ENCODE data around the gene MAOA.

- TF ChIP-seq POLR2A (IDR thresholded peaks at IDR 0.05): no peak
- no peak for TF ChIP-seq CTCF (IDR thresholded peaks at IDR 0.05 in 8 of 11, conservative IDR thresholded peaks at IDR 0.05 in 3 of 11)
Observed at GRCh38 chrX:43743100-43743822, 87.2 kb downstream of the MAOA start.
